ENCODE data around the gene POLR2J.

POLR2J gene

DNA sequence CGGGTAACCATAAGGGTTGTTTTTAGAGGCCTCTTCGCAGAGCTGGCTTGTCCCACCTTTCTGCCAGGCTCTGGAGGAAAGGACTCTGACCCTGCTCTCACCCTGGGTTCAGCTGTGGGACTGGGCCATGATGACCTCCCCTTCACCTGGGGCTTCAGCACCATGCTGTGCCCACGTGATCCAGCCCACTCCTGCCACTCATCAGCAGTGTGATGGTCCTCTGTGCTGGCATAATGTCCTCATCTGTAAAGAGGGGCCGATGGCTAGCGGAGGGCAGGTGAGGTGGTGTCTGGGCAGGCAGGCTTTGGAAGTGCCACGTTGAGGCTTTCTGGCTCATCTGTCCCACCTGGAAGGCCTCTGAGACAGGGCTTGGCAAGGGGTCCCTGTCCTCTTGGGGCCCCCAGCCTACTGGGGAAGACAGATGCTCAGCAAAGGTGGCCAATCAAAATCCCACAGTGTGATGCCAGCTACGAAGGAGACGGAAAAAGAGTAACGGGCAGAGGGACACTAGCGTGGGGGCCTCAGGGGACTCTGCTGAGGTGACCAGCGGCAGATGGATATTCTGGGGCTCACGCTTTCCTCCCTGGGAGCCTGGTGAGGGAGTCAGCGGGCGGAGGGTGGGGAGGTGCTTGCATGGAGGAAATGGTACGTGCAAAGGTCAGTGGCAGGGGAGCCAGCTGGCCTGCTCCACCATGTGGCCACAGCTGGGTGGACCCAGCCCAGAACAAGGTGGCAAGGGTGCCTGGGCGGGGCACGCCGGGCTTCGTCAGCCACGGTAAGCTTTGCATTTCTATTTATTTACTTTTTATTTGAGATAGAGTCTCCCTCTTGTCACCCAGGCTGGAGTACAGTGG is 8.5 kb downstream of the POLR2J start:
- Histone ChIP-seq H2AFZ (ENCODE audit: low read depth) (no peak overlapping the region), H3K79me2 (ENCODE audit: insufficient read depth, low read depth) (no peaks in the 10 kb centered on the region), H3K4me2 (no peak overlapping the region), H3K9ac (no peak overlapping the region), H3K36me3 (ENCODE audit: insufficient read depth) (no peaks in the 10 kb centered on the region), H3K4me1 (ENCODE audit: low read depth, poor library complexity, severe bottlenecking) (peaks cover 9% of the 10 kb centered on the region), H3K27me3 (ENCODE audit: insufficient read depth, low read depth) (no peaks in the 10 kb centered on the region), H4K20me1 (ENCODE audit: insufficient read depth) (no peaks in the 10 kb centered on the region), H3K27ac (no peak overlapping the region), H3K4me3 (IDR thresholded peaks at IDR 0.05; ENCODE audit: insufficient read depth, low read depth, low read length) (no peak overlapping the region)
- TF ChIP-seq, protein P1, sequence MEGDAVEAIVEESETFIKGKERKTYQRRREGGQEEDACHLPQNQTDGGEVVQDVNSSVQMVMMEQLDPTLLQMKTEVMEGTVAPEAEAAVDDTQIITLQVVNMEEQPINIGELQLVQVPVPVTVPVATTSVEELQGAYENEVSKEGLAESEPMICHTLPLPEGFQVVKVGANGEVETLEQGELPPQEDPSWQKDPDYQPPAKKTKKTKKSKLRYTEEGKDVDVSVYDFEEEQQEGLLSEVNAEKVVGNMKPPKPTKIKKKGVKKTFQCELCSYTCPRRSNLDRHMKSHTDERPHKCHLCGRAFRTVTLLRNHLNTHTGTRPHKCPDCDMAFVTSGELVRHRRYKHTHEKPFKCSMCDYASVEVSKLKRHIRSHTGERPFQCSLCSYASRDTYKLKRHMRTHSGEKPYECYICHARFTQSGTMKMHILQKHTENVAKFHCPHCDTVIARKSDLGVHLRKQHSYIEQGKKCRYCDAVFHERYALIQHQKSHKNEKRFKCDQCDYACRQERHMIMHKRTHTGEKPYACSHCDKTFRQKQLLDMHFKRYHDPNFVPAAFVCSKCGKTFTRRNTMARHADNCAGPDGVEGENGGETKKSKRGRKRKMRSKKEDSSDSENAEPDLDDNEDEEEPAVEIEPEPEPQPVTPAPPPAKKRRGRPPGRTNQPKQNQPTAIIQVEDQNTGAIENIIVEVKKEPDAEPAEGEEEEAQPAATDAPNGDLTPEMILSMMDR (conservative IDR thresholded peaks at IDR 0.05; ENCODE audit: low read depth, low read length) = no peak

DNA sequence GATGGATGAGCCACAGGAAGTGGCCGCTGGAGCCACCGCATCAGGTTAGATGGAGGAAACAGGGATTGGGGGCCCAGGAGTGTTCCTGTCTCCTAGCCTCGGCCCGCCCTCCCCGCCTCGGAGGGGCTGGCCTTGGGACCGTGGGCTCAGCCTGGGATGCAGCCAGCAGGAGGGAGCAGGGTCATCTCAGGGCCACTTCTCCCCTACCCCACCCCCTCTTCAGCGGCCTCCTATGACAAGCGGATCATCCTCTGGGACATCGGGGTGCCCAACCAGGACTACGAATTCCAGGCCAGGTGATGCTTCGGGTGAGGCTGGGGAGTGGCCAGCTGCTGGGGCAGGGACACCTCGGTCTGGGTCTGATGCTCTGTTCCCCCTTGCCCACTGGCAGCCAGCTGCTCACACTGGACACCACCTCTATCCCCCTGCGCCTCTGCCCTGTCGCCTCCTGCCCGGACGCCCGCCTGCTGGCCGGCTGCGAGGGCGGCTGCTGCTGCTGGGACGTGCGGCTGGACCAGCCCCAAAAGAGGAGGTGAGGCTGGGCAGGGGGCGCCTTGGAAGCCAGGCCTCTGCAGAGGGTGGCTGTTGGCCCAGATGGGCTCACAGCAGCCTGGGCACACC is 9.3 kb downstream of the POLR2J start:
- H2AFZ ChIP-seq (ENCODE audit: low read depth) = no peak overlapping the region
- TF ChIP-seq, protein P1 (conservative IDR thresholded peaks at IDR 0.05; ENCODE audit: low read depth, low read length) = no peak
- H3K27ac ChIP-seq = no peak overlapping the region
- no peak overlapping the region for H3K9ac ChIP-seq
- no peak overlapping the region for H3K4me3 ChIP-seq (IDR thresholded peaks at IDR 0.05; ENCODE audit: insufficient read depth, low read depth, low read length)
- H3K36me3 ChIP-seq (ENCODE audit: insufficient read depth) = no peaks in the 10 kb centered on the region
- no peak overlapping the region for H3K4me2 ChIP-seq
- H3K4me1 ChIP-seq (ENCODE audit: low read depth, poor library complexity, severe bottlenecking) = peaks cover 9% of the 10 kb centered on the region
- H4K20me1 ChIP-seq (ENCODE audit: insufficient read depth) = no peaks in the 10 kb centered on the region
- no peaks in the 10 kb centered on the region for H3K27me3 ChIP-seq (ENCODE audit: insufficient read depth, low read depth)
- H3K79me2 ChIP-seq (ENCODE audit: insufficient read depth, low read depth) = peaks cover 2% of the 10 kb centered on the region; the same call in 1 of the 2 replicates

DNA sequence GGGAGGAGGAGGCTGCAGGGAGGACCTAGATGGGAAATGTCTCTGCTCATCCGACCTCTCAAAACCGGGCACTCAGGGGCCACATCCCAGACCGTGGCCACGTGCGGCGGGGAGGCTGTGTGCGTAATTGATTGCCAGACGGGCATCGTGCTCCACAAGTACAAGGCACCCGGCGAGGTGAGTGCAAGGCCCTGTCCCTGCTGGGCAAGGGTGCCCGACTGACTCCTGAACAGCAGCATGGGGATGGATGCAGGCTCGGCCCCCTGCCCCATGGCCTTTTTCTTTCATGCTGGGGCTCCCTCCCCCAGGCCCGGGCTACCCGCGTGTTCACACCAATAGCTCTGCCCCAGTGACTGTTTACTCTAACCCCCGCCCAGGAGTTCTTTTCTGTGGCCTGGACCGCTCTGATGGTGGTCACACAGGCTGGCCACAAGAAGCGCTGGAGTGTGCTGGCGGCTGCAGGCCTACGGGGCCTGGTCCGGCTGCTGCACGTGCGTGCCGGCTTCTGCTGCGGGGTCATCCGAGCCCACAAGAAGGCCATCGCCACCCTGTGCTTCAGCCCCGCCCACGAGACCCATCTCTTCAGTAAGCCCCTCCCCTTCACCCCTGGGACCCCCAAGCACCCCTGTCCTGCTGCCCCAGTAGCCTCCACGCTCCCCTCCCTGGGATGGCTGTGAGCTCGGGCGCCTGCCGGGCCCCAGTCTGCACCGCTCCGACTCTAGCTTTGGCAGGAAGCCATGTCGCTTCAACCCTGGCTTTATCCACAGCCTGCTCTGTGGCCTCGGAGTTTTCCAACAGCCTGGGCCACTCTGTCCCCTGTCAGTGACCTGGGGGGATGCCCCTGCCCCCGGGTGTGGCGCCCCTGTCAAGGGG is 10.0 kb downstream of the POLR2J start:
- Histone ChIP-seq H3K27ac (no peak overlapping the region), H2AFZ (ENCODE audit: low read depth) (no peak overlapping the region), H4K20me1 (ENCODE audit: insufficient read depth) (no peaks in the 10 kb centered on the region), H3K27me3 (ENCODE audit: insufficient read depth, low read depth) (no peaks in the 10 kb centered on the region), H3K4me2 (no peak overlapping the region), H3K79me2 (ENCODE audit: insufficient read depth, low read depth) (peaks cover 10% of the 10 kb centered on the region; the same call in 1 of the 2 replicates), H3K4me3 (IDR thresholded peaks at IDR 0.05; ENCODE audit: insufficient read depth, low read depth, low read length) (no peak overlapping the region), H3K36me3 (ENCODE audit: insufficient read depth) (no peaks in the 10 kb centered on the region), H3K4me1 (ENCODE audit: low read depth, poor library complexity, severe bottlenecking) (peaks cover 12% of the 10 kb centered on the region), H3K9ac (no peak overlapping the region)
- TF ChIP-seq, protein P1 (conservative IDR thresholded peaks at IDR 0.05; ENCODE audit: low read depth, low read length) = no peak

All from KMS-11 (cell line).